ACHN (cell line): Measurements from ENCODE around the gene FTO.
"Not testable (repeated sequence)": the region's sequence is repeated elsewhere in the genome, so short reads cannot be mapped to it uniquely, and the experiment has no call there.

Experiments used
- DNase-seq: peaks from one replicate; pipeline ENCODE4 v3.0.0-alpha.2; 2015
- in situ Hi-C: cut with HindIII; loops from 2 replicates; pipeline ENCODE4 v1.10.0; 2017; ENCODE audit warnings: low sequenced_read_pairs, low pct_ligation_motif_present, low pct_unique_long_range_greater_than_20kb

The FTO gene

DNA sequence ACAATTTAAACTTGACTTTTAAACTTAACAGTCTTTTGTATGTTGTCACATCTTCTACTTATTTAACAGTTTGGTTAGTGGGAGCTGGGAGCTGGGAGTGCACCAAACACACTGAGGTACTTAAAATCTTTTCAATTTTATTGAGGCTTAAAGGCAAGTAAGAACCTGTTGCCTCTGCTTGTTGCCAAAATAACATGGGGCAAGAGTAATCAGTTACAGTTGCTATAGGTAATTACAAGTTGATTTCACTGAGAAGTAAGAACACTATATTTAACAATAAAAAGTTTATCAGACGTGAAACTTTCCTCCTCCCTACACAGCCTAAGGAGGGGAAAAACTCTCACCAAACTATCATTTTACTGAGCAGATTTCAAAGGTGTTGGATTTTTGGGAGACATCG is 135.2 kb downstream of the FTO start:
- in situ Hi-C loops: no loop called here
- no peak for DNase-seq

GRCh38 chr16:53840456-53840855 is 136.5 kb downstream of the FTO start:
- no peak for DNase-seq
- in situ Hi-C loops: no loop called here

- in situ Hi-C loops: no loop called here
Measured at GRCh38 chr16:53841884-53842283, 137.9 kb downstream of the FTO start.

GRCh38 chr16:53843084-53843483 is 139.1 kb downstream of the FTO start:
- in situ Hi-C loops: no loop called here
- no peak for DNase-seq

More at GRCh38 chr16:53841884-53842283, 137.9 kb downstream of the FTO start:
- no peak for DNase-seq

DNA sequence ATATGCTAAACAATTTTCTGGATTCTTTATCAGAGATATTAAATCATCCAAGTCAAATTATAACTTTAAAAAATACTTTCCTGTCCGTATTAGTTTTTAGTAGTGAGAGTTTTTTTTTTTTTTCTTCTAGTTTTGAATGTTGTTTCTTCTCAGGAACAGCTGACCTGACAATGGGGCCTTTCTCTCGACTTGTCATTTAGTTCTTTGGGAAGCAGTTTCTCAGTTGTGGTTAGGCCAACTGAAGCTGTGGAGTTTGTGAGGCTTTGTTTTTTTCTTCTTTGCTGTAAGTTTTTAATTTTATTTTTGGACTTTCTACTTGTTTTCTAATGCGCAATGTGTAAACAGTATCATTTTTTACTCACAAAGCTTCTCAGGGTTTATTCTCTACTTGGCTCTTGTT is 140.8 kb downstream of the FTO start:
- in situ Hi-C loops: no loop called here
- no peak for DNase-seq

- DNase-seq, in situ Hi-C loops: not testable (repeated sequence)
Measured at GRCh38 chr16:53846549-53846948, 142.6 kb downstream of the FTO start.

DNA sequence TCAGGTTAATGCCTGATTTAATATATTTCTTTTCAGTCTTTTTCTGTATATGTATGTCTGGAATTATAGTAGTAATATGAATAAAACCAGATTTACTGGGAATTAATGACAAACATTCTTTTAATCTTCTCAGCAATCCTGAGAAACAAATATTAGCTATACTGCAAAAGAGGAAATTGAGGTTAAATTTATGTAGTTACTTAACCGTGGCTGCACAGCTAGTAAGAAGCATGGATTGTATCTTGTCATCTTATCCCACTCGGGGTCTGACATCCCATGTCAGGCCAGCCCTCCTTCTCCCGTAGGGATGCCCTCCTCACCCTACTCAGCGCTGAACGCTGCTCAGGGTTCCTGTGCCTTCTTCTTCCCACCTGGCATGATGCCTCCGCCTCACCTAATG is 143.0 kb downstream of the FTO start:
- in situ Hi-C loops: no loop called here
- no peak for DNase-seq

GRCh38 chr16:53848277-53848942 is 144.5 kb downstream of the FTO start:
- in situ Hi-C loops: no loop called here

GRCh38 chr16:53848950-53849349 is 145.0 kb downstream of the FTO start:
- in situ Hi-C loops: no loop called here
- no peak for DNase-seq

More at GRCh38 chr16:53848277-53848942, 144.5 kb downstream of the FTO start:
- DNase-seq: no peak

- in situ Hi-C loops: no loop called here
- no peak for DNase-seq
Measured at GRCh38 chr16:53849585-53849984, 145.6 kb downstream of the FTO start.

DNA sequence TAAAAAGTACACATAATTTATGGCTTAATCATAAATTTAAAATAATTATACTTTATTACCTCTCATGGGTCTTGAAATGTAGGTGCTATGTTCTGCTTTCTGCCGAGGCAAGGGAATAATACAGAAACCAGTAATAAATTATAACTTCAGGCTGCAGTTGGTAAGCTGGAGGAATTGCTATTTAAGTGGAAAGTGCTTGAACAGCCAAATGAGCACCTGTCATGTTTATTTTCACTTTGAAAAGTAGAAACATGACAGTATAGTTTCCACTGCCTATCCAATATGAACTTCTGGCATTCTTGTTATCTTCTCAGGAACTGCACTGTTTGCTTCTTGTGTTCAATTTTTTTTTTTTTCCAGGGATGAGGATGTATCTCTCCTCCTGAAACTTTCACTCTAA is 146.0 kb downstream of the FTO start:
- in situ Hi-C loops: no loop called here
- DNase-seq: no peak

GRCh38 chr16:53852678-53853077 is 148.7 kb downstream of the FTO start:
- in situ Hi-C loops: no loop called here
- no peak for DNase-seq

- in situ Hi-C loops: no loop called here
- no peak for DNase-seq
Measured at GRCh38 chr16:53855056-53855455, 151.1 kb downstream of the FTO start.

DNA sequence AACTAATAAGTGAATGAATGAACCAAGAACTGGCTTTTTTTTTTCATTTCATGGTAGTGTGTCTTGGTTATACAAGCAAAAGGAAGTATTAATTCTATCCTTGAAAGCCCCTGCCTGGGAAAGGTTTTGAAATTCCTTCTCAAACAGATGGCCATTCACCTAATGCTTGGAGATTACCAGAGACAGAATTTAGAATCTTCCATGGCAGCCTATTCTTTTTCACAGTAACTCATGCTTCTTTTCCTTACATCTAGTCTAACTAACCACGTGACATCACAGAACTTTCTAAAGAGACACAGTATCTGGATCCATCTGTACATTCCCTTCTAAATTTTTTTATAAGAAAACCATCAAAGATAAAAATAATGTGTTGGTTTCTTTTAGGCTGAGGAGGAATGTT is 151.6 kb downstream of the FTO start:
- in situ Hi-C loops: no loop called here
- DNase-seq: no peak

DNA sequence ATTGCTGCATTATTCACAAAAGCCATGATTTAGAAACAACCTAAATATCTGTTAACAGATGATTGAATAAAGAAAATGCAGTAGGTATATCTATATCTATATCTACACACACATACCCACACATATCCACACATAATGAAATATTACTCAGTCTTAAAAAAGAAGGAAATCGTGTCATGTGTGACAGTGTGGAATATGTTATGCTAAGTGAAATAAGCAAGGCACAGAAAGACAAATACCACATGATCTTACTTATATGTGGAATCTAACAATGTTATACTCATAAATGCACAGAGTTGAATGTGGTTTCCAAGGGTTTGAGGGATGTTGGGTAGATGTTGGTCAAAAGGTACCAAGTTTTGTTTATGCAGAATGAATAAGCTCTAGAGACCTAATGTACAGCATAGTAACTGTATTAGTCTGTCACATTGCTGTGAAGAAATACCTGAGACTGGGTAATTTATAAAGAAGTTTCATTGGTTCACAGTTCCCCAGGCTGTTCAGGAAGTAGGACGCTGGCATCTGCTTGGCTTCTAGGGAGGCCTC is 156.1 kb downstream of the FTO start:
- DNase-seq: no peak
- in situ Hi-C loops: no loop called here

- DNase-seq: no peak
- in situ Hi-C loops: no loop called here
Measured at GRCh38 chr16:53863861-53864260, 159.9 kb downstream of the FTO start.

GRCh38 chr16:53864819-53865493 is 161.0 kb downstream of the FTO start:
- no peak for DNase-seq
- in situ Hi-C loops: no loop called here

- in situ Hi-C loops: no loop called here
- DNase-seq: no peak
Measured at GRCh38 chr16:53865494-53865863, 161.5 kb downstream of the FTO start.

DNA sequence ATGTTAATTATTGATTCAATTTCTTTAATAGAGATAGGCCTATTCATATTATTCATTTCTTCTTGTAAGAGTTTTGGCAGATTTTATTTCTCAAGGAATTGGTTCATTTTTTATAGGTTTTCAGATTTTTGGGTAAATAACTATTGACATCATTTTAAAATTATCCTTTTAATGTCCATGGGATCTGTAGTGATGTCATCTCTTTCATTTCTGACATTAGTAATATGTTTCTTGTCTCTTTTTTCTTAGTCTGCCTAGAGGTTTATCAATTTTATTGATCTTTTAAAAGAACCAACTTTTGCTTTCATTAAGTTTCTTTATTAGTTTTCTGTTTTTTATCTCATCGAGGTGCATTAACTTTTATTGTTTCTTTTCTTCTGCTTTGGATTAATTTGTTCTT is 162.6 kb downstream of the FTO start:
- no peak for DNase-seq
- in situ Hi-C loops: no loop called here

DNA sequence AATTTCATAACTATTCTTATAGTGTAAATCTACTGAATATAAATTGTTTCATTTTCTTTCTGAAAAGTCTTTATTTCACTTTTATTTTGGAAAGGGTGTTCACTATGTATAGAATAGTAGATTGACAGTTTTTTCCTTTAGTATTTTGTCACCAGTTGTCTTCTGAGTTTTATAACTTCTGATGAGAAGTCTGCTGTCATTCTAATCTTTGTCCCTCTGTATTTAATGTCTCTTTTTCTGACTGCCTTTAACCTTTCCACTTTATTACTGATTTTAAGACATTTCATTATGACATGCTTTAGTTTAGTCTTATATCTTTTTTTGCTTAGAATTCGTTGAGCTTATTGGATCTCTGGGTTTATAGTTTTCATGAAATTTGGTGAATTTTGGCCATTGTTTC is 166.9 kb downstream of the FTO start:
- DNase-seq: no peak
- in situ Hi-C loops: no loop called here
